ENCODE measurements around the gene WNT7A.

Gene WNT7A

DNA sequence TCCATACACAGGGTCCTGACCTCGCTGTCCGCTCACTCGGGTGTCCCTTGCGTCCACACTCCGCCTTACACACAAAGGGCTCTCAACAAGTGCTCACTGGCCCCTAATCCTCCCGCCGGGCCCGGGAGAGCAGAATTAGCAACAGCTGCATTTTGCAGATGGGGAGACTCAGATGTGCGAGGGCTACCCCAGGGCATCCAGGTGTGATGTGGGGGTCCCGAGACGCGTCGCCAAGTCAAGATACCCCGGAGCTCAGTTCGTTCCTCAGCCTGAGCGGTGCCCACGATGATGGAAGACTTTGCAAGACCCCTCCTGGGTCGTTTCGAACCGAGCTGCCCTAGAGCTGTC, 14.9 kb upstream of the WNT7A start:
- WGBS, 2 experiments: 66 to 67% methylated on average over 20 of the region's 20 CpGs
- Histone ChIP-seq H3K27ac (ENCODE audit: insufficient read depth, low read depth, low read length, poor library complexity, severe bottlenecking) (no peak overlapping the region), H3K27me3 (ENCODE audit: control insufficient read depth, insufficient read depth, low read length, poor library complexity, severe bottlenecking) (peaks cover 30% of the 10 kb centered on the region), H3K9me3 (ENCODE audit: control insufficient read depth, low read length) (no peaks in the 10 kb centered on the region), H3K4me3 (ENCODE audit: insufficient read depth, low read depth, low read length) (peak overlapping the region; percentile 51), H3K36me3 (ENCODE audit: control insufficient read depth, insufficient read depth, low read length) (no peaks in the 10 kb centered on the region), H3K4me1 (ENCODE audit: control insufficient read depth, insufficient read depth, low read length) (no peaks in the 10 kb centered on the region)

DNA sequence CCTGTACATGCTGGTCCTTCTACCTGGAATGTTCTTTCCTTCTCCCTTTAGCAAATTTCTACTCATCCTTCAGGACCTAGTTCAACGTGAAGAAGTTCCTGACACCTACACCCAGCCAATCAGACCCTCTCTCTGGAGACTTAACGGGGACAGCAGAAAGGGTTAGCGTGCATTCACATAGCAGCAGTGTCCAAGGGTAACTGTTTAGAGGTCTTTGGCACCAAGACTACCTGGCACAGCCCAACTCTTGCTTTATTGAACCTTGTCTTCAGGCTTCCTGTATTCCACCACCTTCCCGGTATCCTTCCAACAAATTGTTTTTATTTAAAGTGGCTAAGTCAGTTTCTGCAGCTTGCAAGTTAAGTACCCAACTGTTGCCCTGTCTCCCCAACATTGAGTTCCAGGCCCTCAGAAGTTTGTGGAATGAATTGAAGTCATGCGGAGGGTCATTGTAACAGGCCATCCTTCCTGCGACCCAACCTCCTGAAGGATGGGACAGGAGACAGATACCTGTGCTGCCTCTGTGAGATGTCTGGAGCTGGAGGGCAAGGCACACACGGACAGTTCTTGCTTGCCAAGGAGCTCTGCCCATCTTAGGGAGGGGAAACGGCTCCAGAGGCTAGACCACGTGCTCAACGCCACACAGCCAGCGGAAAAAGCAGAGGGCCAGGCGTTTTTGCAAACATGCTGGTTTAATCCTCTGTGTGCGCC, 14.4 kb upstream of the WNT7A start:
- Histone ChIP-seq H3K27ac (ENCODE audit: insufficient read depth, low read depth, low read length, poor library complexity, severe bottlenecking) (no peak overlapping the region), H3K36me3 (ENCODE audit: control insufficient read depth, insufficient read depth, low read length) (no peaks in the 10 kb centered on the region), H3K4me3 (ENCODE audit: insufficient read depth, low read depth, low read length) (no peak overlapping the region), H3K4me1 (ENCODE audit: control insufficient read depth, insufficient read depth, low read length) (no peaks in the 10 kb centered on the region), H3K27me3 (ENCODE audit: control insufficient read depth, insufficient read depth, low read length, poor library complexity, severe bottlenecking) (peaks cover 30% of the 10 kb centered on the region), H3K9me3 (ENCODE audit: control insufficient read depth, low read length) (no peaks in the 10 kb centered on the region)
- 87 to 89% methylated on average over 13 of the region's 13 CpGs for WGBS, 2 experiments

DNA sequence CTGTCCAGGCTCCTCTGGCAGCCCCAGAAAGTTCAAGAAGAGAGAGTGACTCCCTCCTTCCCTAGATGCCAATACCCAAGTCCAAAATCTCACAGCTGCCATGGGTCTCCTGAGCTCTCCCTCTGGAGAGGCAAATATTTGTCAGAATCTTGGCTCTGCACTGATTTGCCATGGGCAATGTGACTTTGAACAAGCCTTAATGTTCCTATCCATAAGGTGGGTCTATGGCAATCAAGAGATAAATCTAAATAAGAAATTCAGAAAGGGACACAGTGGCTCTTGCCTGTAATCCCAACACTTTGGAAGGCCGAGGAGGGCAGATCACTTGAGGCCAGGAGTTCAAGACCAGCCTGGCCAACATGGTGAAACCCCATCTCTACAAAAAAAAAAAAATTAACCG, 12.4 kb upstream of the WNT7A start:
- no peaks in the 10 kb centered on the region for H3K36me3 ChIP-seq (ENCODE audit: control insufficient read depth, insufficient read depth, low read length)
- no peak overlapping the region for H3K4me3 ChIP-seq (ENCODE audit: insufficient read depth, low read depth, low read length)
- peaks cover 33% of the 10 kb centered on the region for H3K27me3 ChIP-seq (ENCODE audit: control insufficient read depth, insufficient read depth, low read length, poor library complexity, severe bottlenecking)
- H3K27ac ChIP-seq (ENCODE audit: insufficient read depth, low read depth, low read length, poor library complexity, severe bottlenecking): no peak overlapping the region
- 85 to 89% methylated on average over 2 of the region's 2 CpGs for WGBS, 2 experiments
- no peaks in the 10 kb centered on the region for H3K4me1 ChIP-seq (ENCODE audit: control insufficient read depth, insufficient read depth, low read length)
- H3K9me3 ChIP-seq (ENCODE audit: control insufficient read depth, low read length): no peaks in the 10 kb centered on the region

DNA sequence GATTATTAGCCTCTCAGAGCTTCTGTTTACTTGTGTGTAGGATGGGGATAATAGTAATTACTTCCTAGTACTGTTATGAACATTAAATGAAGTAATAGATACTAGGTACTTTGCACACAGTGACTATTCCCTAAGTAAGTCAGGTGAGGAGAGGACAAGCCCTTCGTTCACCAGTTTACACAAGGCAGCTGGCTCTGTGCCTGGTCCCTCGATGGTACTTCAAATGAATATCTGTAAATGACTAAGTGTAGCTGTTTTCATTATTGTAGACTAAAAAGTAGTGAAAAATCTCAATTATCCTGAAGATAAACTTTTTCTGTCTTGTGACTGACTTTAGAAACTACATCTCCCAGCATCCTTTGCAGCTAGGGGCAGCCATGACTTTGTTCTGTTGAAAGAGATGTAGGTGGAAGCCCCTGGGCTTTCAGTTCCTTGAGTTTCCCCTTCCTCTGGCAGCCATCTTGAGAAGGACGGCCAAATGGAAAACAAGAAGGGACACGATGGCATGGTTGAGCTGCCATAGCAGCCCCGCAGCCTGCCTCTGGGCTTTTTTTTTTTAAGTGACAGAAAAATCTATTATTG, 11.7 kb upstream of the WNT7A start:
- no peak overlapping the region for H3K4me3 ChIP-seq (ENCODE audit: insufficient read depth, low read depth, low read length)
- no peaks in the 10 kb centered on the region for H3K4me1 ChIP-seq (ENCODE audit: control insufficient read depth, insufficient read depth, low read length)
- H3K9me3 ChIP-seq (ENCODE audit: control insufficient read depth, low read length): no peaks in the 10 kb centered on the region
- H3K27me3 ChIP-seq (ENCODE audit: control insufficient read depth, insufficient read depth, low read length, poor library complexity, severe bottlenecking): peaks cover 39% of the 10 kb centered on the region
- H3K27ac ChIP-seq (ENCODE audit: insufficient read depth, low read depth, low read length, poor library complexity, severe bottlenecking): no peak overlapping the region
- no peaks in the 10 kb centered on the region for H3K36me3 ChIP-seq (ENCODE audit: control insufficient read depth, insufficient read depth, low read length)
- WGBS, 2 experiments: 85 to 87% methylated on average over 5 of the region's 5 CpGs

DNA sequence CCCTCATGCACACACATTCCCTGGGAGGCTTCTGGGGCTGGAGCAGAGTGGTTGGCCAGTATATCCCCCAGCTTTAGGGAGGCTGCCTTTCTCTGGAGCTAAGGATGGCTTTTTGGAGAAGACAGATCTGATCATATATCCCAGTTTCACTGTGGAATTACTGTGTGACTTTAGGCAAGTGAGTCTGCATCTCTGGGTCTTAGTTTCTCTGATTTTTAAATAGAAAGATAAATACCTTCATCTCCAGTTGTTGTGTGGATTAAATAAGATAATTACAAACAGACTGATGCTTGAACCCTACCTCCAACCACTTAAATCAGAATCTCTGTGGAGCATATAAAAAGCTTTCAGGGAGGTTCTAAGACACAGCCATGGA, 11.1 kb upstream of the WNT7A start:
- H3K36me3 ChIP-seq (ENCODE audit: control insufficient read depth, insufficient read depth, low read length): no peaks in the 10 kb centered on the region
- H3K4me3 ChIP-seq (ENCODE audit: insufficient read depth, low read depth, low read length): no peak overlapping the region
- H3K27me3 ChIP-seq (ENCODE audit: control insufficient read depth, insufficient read depth, low read length, poor library complexity, severe bottlenecking): peaks cover 40% of the 10 kb centered on the region
- H3K4me1 ChIP-seq (ENCODE audit: control insufficient read depth, insufficient read depth, low read length): no peaks in the 10 kb centered on the region
- H3K27ac ChIP-seq (ENCODE audit: insufficient read depth, low read depth, low read length, poor library complexity, severe bottlenecking): no peak overlapping the region
- H3K9me3 ChIP-seq (ENCODE audit: control insufficient read depth, low read length): no peaks in the 10 kb centered on the region

DNA sequence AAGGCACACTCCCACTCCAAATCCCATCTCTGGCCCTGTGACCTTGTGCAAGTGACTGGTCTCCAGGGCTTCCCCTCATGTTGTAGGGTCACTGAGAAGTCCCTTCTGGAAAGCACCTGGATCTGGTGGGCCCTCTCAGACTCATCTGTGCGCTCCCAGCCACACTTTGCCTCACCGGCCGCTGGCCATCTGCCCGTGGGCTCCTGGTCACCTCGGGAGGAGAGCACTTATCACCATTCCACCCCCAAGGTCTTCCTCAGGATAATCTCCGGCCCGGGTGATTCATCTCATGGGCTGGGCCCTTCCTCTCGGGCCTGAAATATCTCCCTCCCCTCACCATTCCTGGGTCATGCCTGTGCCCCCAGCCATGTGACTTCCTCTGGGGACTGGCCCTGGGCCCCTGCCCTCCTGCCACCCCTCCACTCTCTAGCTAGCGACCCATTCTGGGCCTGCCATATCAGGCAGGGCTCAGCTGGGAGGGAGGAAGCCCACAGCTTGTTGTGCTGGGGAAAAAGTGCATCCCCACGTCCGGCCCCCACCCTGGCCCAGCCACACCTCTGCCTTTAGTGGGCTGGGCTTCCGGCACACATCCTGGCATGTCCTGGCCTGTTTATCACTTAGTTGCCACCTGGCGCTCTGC, 10.6 kb upstream of the WNT7A start:
- Histone ChIP-seq H3K27me3 (ENCODE audit: control insufficient read depth, insufficient read depth, low read length, poor library complexity, severe bottlenecking) (peaks cover 35% of the 10 kb centered on the region), H3K4me3 (ENCODE audit: insufficient read depth, low read depth, low read length) (no peak overlapping the region), H3K9me3 (ENCODE audit: control insufficient read depth, low read length) (no peaks in the 10 kb centered on the region), H3K36me3 (ENCODE audit: control insufficient read depth, insufficient read depth, low read length) (no peaks in the 10 kb centered on the region), H3K4me1 (ENCODE audit: control insufficient read depth, insufficient read depth, low read length) (no peaks in the 10 kb centered on the region), H3K27ac (ENCODE audit: insufficient read depth, low read depth, low read length, poor library complexity, severe bottlenecking) (no peak overlapping the region)
- 84 to 88% methylated on average over 13 of the region's 13 CpGs for WGBS, 2 experiments

DNA sequence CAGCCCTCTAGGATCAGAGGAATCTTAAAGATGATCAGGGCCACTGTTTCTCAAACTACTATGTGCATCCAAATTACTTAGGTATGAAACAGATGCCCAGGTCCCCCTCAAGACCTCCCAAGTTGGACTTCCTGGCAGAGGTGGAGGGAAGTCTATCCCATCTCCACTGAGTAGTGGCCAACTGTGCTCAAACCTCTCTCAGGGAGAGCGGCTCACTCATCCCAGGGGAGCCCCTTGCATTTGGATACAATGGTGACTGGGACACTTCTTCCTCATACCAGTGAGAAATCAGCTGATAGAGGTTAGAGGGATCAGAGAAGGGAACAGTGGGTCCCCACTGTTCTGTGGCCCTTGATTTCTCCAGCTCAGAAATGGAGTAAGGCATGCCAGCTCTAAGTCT, 8.7 kb upstream of the WNT7A start:
- H3K4me1 ChIP-seq (ENCODE audit: control insufficient read depth, insufficient read depth, low read length): no peaks in the 10 kb centered on the region
- WGBS, 2 experiments: 83 to 90% methylated on average over 1 of the region's 1 CpG
- H3K9me3 ChIP-seq (ENCODE audit: control insufficient read depth, low read length): no peaks in the 10 kb centered on the region
- H3K27me3 ChIP-seq (ENCODE audit: control insufficient read depth, insufficient read depth, low read length, poor library complexity, severe bottlenecking): peaks cover 32% of the 10 kb centered on the region
- no peak overlapping the region for H3K27ac ChIP-seq (ENCODE audit: insufficient read depth, low read depth, low read length, poor library complexity, severe bottlenecking)
- H3K4me3 ChIP-seq (ENCODE audit: insufficient read depth, low read depth, low read length): no peak overlapping the region
- H3K36me3 ChIP-seq (ENCODE audit: control insufficient read depth, insufficient read depth, low read length): no peaks in the 10 kb centered on the region

DNA sequence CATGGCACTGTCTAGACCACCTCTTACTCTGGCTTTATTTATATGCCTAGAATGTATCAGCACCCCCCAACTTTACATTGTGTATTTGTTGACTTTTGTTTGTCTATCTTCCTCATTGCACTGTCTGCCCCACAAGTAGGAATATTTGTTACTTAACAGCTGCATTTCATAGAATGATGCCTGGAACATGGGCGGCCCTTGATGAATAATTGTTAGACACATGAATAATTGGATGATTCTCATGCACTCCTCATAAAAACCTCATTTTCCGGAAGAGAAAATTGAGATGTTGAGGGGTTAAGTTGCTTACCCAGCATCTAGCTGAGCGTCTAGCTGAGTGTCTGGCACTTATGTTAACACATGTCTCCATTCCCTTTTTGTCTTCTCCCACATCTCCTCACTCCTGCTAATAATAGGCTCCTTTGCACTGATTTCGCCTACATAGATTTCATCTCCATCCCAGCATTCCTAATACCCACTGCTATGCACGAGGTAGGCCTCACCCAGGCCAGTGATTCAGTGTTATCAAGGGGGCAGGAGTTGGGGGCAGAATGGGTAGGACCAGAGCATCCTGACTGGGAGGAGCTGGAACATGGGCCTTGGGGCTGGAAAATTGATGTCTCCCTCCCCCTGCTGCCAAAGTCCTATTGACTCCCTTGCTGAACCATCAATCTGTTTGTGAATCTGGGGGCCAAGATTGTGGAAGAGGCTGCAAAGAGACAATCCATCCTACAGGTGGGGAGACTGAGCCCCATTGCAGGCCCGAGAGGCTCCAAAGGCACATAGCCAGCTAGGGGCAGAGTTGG, 7.8 kb upstream of the WNT7A start:
- WGBS, 2 experiments: 81 to 84% methylated on average over 6 of the region's 6 CpGs
- Histone ChIP-seq H3K4me1 (ENCODE audit: control insufficient read depth, insufficient read depth, low read length) (no peaks in the 10 kb centered on the region), H3K36me3 (ENCODE audit: control insufficient read depth, insufficient read depth, low read length) (no peaks in the 10 kb centered on the region), H3K4me3 (ENCODE audit: insufficient read depth, low read depth, low read length) (no peak overlapping the region), H3K27me3 (ENCODE audit: control insufficient read depth, insufficient read depth, low read length, poor library complexity, severe bottlenecking) (peaks cover 38% of the 10 kb centered on the region), H3K27ac (ENCODE audit: insufficient read depth, low read depth, low read length, poor library complexity, severe bottlenecking) (no peak overlapping the region), H3K9me3 (ENCODE audit: control insufficient read depth, low read length) (no peaks in the 10 kb centered on the region)

DNA sequence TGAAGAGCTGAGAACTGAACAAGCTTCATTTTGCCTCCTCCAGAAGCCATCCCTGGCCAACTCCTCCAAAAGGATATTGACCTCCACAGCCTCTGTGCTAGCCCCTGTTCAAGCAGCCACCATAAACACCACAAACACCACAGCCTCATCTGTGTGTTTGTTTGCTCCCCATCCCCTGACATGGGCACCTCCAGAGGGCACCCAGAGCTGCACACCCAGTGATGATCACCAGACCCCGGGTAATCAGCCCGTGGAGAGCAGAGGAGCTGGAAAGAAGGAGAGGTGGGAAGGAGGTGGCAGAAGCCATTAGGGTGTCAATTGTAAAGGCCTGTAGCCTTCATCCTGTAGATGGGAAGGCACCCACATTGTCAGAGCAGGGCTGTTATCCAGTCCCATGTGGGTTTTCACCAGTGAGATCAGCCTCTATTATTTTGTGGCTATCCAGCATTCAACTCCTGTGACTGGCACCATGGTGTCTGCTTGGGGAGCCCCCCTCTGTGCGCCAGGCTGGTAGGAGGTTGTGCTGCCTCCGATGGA, 6.8 kb upstream of the WNT7A start:
- no peaks in the 10 kb centered on the region for H3K36me3 ChIP-seq (ENCODE audit: control insufficient read depth, insufficient read depth, low read length)
- no peak overlapping the region for H3K27ac ChIP-seq (ENCODE audit: insufficient read depth, low read depth, low read length, poor library complexity, severe bottlenecking)
- H3K9me3 ChIP-seq (ENCODE audit: control insufficient read depth, low read length): no peaks in the 10 kb centered on the region
- no peaks in the 10 kb centered on the region for H3K4me1 ChIP-seq (ENCODE audit: control insufficient read depth, insufficient read depth, low read length)
- peaks cover 48% of the 10 kb centered on the region for H3K27me3 ChIP-seq (ENCODE audit: control insufficient read depth, insufficient read depth, low read length, poor library complexity, severe bottlenecking)
- WGBS, 2 experiments: 84 to 86% methylated on average over 4 of the region's 4 CpGs
- H3K4me3 ChIP-seq (ENCODE audit: insufficient read depth, low read depth, low read length): no peak overlapping the region

DNA sequence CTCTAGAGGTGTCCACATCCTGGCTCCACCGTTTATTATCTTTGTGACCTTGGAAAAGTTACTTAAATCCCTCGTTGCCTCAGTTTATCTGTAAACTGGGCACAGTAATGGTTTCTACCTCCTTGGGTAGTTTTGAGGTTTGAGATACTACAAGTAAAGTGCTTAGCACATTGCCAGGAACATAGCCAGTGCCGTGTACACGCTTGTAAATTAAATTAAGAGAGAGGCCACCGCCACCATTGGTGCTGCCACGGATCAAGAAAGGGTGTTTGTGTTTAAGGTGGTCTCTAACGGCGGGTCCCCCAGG, 5.8 kb upstream of the WNT7A start:
- Histone ChIP-seq H3K9me3 (ENCODE audit: control insufficient read depth, low read length) (no peaks in the 10 kb centered on the region), H3K27me3 (ENCODE audit: control insufficient read depth, insufficient read depth, low read length, poor library complexity, severe bottlenecking) (peaks cover 58% of the 10 kb centered on the region), H3K36me3 (ENCODE audit: control insufficient read depth, insufficient read depth, low read length) (no peaks in the 10 kb centered on the region), H3K4me1 (ENCODE audit: control insufficient read depth, insufficient read depth, low read length) (no peaks in the 10 kb centered on the region), H3K27ac (ENCODE audit: insufficient read depth, low read depth, low read length, poor library complexity, severe bottlenecking) (no peak overlapping the region), H3K4me3 (ENCODE audit: insufficient read depth, low read depth, low read length) (no peak overlapping the region)
- WGBS, 2 experiments: 44 to 48% methylated on average over 8 of the region's 8 CpGs

Data from ectodermal cell (in vitro differentiated cells).